Aorta (tissue), 5 donors: ENCODE measurements around the gene CADM1. TPM values are rescaled to one million over a fixed set of nuclear protein-coding genes. Genes with fewer than 3 reads are reported as not detected.

Experiments used
- ATAC-seq: fragments of 200-7000 bp; cut with Tn5 transposase; one replicate; pipeline ENCODE4 v1.9.1; 2022; ENCODE audit warnings: moderate library complexity; ENCODE audit not compliant: low FRiP score
- DNase-seq, 2 donors: peaks; one replicate each; pipeline ENCODE4 v3.0.0-alpha.2; 2020
- H3K27ac ChIP-seq, 2 donors: one replicate each; pipeline ENCODE4 v1.5.1; 2013; ENCODE audit warnings: low read length in 2 of 2, mild to moderate bottlenecking in 2 of 2, moderate library complexity in 2 of 2, control low read depth in 1 of 2, inconsistent platforms in 1 of 2, low read depth in 1 of 2
- H3K27me3 ChIP-seq, 2 donors: one replicate each; pipeline ENCODE4 v1.6.1; 2013; ENCODE audit warnings: control low read depth in 1 of 2, low read length in 1 of 2, mild to moderate bottlenecking in 1 of 2, moderate library complexity in 1 of 2; ENCODE audit not compliant: insufficient read depth in 2 of 2, control insufficient read depth in 1 of 2
- H3K36me3 ChIP-seq, 2 donors: one replicate each; pipeline ENCODE4 v1.6.1; 2013; ENCODE audit warnings: control low read depth in 1 of 2, low read length in 1 of 2, mild to moderate bottlenecking in 1 of 2; ENCODE audit not compliant: insufficient read depth in 2 of 2, control insufficient read depth in 1 of 2
- H3K4me1 ChIP-seq, 2 donors: one replicate each; pipeline ENCODE4 v1.6.1; 2013; ENCODE audit warnings: low read length in 2 of 2, control low read depth in 1 of 2, mild to moderate bottlenecking in 1 of 2, moderate library complexity in 1 of 2; ENCODE audit not compliant: insufficient read depth in 2 of 2, control insufficient read depth in 1 of 2
- H3K4me3 ChIP-seq, 2 donors: one replicate each; pipeline ENCODE4 v1.5.1; 2013; ENCODE audit warnings: low read length in 2 of 2, control low read depth in 1 of 2, mild to moderate bottlenecking in 1 of 2
- H3K9me3 ChIP-seq: one replicate; pipeline ENCODE4 v1.6.1; 2013; ENCODE audit warnings: mild to moderate bottlenecking, low read length; ENCODE audit not compliant: control insufficient read depth
- WGBS, 2 donors: extraction: QIAGEN DNeasy Blood & Tissue Kit; methylation state at CpG; one replicate each; pipeline ENCODE4 v1.1.7; 2013; 5-methylcytosine and 5-hydroxymethylcytosine counted together
- intact Hi-C, 2 donors: fragments of 100-400 bp; cut with DNase I; formaldehyde crosslinking; loops; one replicate each; pipeline versions ENCODE4 v1.14.2 to v1.15.0; 2022
- polyA plus RNA-seq, 2 donors: library from polyadenylated mRNA; stranded (reverse); fragments of 200-250 nt; gene quantifications; one replicate each; pipeline ENCODE4 v1.2.3, GENCODE V29; 2013
- total RNA-seq, 2 donors: library from RNA; stranded (reverse); fragmentation: NEBNext Ultra II Directional; extraction: Animal tissue kit (Norgen Biotek cat#: 25700); gene quantifications; one replicate each; pipeline ENCODE4 v1.2.1, GENCODE V29; 2021
- donor health status: healthy with polysubstance abuse.
- donor health status: Bipolar disorder and iron deficiency.
- donor health status: DM: no; HTN: no; CAD: no.
- donor health status: DM: no; HTN: no; CAD: no.
- donor health status: DM: yes; HTN: yes; CAD: no.

Gene CADM1
- total and polyA plus RNA-seq, 4 donors, result 0.26 to 9.8 (median 5.7) TPM

DNA sequence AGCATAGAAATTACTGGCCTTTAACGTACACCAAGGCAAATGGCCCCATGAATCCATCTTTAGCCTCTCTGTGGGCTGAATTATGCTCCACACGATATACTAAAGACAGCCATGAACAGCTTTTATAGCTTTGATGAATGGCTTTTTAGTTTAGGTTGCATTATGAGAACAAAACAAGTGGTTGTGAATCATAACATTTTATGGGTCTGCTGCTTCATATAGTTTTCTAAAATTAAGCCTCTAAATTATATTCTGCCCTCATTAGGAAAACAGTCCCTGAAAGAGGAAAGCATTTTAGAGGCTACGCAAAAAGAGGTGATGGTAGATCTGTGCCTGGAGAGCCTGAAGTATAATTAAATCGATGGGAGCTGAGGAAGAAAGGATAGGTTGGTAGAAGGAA, 221.3 kb downstream of the CADM1 start:
- ATAC-seq (no peak), DNase-seq (no peak)
- 81 to 92% methylated on average over 4 of the region's 4 CpGs for WGBS, 2 donors
- H3K4me3 ChIP-seq, result no peak overlapping the region
- no peak overlapping the region for H3K27ac ChIP-seq
- no peaks in the 10 kb centered on the region for H3K4me1 ChIP-seq
- H3K27me3 ChIP-seq, result peaks cover 0 to 4% of the 10 kb centered on the region in 2 donors
- H3K9me3 ChIP-seq, result no peaks in the 10 kb centered on the region
- intact Hi-C loops, result no loop called here
- no peaks in the 10 kb centered on the region for H3K36me3 ChIP-seq

DNA sequence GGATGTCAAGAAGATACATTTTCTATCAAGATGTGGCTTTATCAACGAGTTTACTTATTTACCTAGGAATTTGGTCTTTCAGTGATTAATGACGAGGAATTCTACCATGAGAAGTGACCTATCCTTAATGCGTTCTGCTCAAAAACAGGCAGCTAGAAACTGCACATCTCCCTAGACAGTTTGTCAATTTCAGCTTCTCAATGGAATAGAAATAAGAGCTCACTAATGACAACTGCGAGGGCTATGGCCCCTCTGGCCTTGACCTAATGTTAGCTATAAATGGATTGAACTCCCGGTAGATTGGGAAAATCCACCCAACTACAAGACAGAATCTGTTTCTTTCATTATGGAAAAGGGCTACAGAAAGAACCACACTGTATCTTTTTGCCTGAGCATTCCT, 223.4 kb downstream of the CADM1 start:
- no peaks in the 10 kb centered on the region for H3K4me1 ChIP-seq
- intact Hi-C loops, result no loop called here
- H3K27ac ChIP-seq, result no peak overlapping the region
- H3K4me3 ChIP-seq, result no peak overlapping the region
- WGBS, 2 donors, result 45 to 57% methylated on average over 5 of the region's 5 CpGs
- no peak for DNase-seq
- ATAC-seq, result no peak
- H3K9me3 ChIP-seq, result no peaks in the 10 kb centered on the region
- H3K36me3 ChIP-seq, result no peaks in the 10 kb centered on the region
- peaks cover 0 to 4% of the 10 kb centered on the region in 2 donors for H3K27me3 ChIP-seq

DNA sequence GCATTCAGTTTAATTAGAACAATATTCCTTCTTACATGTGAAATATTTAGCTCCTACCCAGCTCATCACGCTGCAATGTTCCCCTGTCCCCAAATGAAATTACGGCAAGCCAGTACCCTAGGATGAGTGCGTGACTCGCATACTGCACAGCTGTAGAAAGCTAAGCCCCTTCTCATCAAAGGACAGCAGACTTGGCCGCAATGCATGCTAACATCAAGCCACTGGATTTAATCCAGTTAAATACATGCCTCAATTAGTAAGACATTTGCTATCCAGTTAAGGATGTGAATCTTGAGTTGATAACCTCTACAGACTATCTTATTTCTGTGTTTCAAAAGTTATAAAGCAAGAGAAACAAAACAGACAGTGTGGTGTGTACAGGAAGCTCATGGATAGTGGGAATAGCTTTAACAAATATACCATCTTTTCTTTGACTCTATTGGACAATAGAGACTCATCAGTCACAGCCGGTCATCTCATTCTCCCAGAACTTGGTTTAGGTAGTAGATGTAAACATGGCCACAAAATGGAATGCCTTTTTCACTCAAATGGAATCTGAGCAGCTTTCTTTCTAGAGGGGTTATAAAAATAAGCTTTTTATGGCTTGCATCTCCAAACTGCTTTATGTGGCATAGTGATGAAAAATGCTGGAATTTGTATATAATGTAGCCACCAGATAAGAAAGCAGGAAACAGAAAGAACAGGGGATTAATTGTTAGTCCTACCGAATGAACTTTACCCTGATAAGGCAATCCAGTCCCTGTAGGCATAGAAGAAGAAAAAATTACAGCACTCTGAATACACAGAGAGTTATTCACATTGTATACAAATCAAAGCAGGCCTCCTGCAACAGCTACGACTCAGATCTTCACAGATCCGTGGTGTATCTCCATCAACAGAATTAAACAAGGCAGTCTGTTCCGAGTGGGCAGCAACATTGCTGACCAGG, 224.1 kb downstream of the CADM1 start:
- H3K9me3 ChIP-seq, result no peaks in the 10 kb centered on the region
- DNase-seq (no peak), ATAC-seq (no peak)
- no peak overlapping the region for H3K4me3 ChIP-seq
- H3K36me3 ChIP-seq, result no peaks in the 10 kb centered on the region
- H3K27ac ChIP-seq, result no peak overlapping the region
- H3K4me1 ChIP-seq, result no peaks in the 10 kb centered on the region
- H3K27me3 ChIP-seq, result peaks cover 0 to 4% of the 10 kb centered on the region in 2 donors
- WGBS, 2 donors, result 58 to 67% methylated on average over 10 of the region's 10 CpGs
- intact Hi-C loops, result no loop called here

DNA sequence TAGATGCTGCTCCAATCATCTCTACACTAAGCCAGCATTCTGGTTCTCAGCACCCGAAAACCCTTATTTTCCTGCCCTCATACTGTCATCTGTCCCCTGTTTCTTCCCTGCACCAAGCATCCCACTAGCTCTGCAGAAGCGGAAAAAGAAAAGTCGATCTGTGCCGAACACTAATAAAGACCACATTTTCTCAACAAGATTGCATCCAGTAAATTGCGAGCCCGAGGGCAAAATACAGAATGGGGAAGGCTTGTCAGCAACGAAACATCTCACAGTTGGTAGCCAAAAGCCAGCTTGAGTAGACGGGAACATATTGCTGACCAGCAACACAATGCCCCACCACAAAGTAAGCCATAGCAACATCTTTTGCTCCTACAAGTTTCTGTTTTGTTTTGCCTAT, 227.4 kb downstream of the CADM1 start:
- H3K4me1 ChIP-seq, result no peaks in the 10 kb centered on the region
- H3K9me3 ChIP-seq, result no peaks in the 10 kb centered on the region
- H3K4me3 ChIP-seq, result no peak overlapping the region
- no peaks in the 10 kb centered on the region for H3K36me3 ChIP-seq
- DNase-seq, result no peak
- H3K27ac ChIP-seq, result no peak overlapping the region
- peaks cover 0 to 4% of the 10 kb centered on the region in 2 donors for H3K27me3 ChIP-seq
- ATAC-seq, result no peak
- intact Hi-C loops, result no loop called here
- WGBS, 2 donors, result 76 to 80% methylated on average over 8 of the region's 8 CpGs

GRCh38 chr11:115276191-115276590, 228.0 kb downstream of the CADM1 start:
- Histone ChIP-seq H3K27ac (no peak overlapping the region), H3K36me3 (no peaks in the 10 kb centered on the region), H3K4me3 (no peak overlapping the region), H3K27me3 (peaks cover 0 to 4% of the 10 kb centered on the region in 2 donors), H3K4me1 (no peaks in the 10 kb centered on the region), H3K9me3 (no peaks in the 10 kb centered on the region)
- no peak for ATAC-seq
- DNase-seq, result no peak
- intact Hi-C loops, result no loop called here
- WGBS, 2 donors, result 49 to 67% methylated on average over 4 of the region's 4 CpGs

DNA sequence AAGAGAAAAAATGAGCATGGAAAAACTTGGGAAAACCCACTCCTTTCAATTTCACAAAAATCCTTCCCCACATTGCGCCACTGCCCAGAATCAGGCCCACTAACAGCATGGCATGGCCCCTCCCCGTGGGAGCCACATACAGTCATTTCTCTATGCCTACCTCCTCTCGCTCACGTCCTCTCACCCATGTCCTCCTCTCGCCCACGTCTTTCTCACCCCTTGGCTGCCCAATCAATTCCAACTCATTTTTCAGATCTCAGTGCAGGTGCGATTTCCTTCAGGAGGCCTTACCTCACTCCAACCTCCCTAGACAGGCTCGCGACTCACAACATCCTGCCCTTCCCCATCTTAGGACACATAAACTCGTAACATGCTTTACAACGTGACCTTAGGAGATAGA, 229.2 kb downstream of the CADM1 start:
- ATAC-seq, result no peak
- H3K27me3 ChIP-seq, result no peaks in the 10 kb centered on the region
- no peak overlapping the region for H3K4me3 ChIP-seq
- H3K27ac ChIP-seq, result no peak overlapping the region
- H3K36me3 ChIP-seq, result no peaks in the 10 kb centered on the region
- no peak for DNase-seq
- no peaks in the 10 kb centered on the region for H3K4me1 ChIP-seq
- no peaks in the 10 kb centered on the region for H3K9me3 ChIP-seq
- intact Hi-C loops, result no loop called here
- WGBS, 2 donors, result 94% methylated on average over 11 of the region's 11 CpGs

DNA sequence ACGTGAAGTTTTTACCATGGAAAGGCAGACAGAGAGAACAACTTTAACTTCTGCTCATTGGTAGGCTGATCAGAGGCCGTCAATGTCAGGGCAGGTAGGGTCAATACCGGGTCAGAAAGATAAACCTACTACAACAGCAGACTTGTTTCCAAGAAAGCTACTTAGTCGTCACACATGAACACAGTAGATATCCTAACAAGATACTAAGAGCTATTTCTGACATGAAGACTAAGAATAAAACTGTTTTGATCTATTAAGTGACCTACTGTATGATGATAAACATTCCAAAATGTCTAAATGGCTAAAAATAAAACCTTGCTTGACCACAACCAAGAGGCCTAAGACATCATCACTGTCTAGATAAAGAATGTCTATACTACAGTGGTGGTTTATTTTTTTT, 231.3 kb downstream of the CADM1 start:
- no peak overlapping the region for H3K4me3 ChIP-seq
- H3K36me3 ChIP-seq, result no peaks in the 10 kb centered on the region
- intact Hi-C loops, result no loop called here
- no peaks in the 10 kb centered on the region for H3K9me3 ChIP-seq
- no peaks in the 10 kb centered on the region for H3K4me1 ChIP-seq
- DNase-seq, result no peak
- no peaks in the 10 kb centered on the region for H3K27me3 ChIP-seq
- no peak for ATAC-seq
- H3K27ac ChIP-seq, result no peak overlapping the region
- 71% methylated on average over 4 of the region's 4 CpGs for WGBS, 2 donors

GRCh38 chr11:115271643-115272042, 232.6 kb downstream of the CADM1 start:
- Histone ChIP-seq H3K4me1 (no peaks in the 10 kb centered on the region), H3K27ac (no peak overlapping the region), H3K36me3 (no peaks in the 10 kb centered on the region), H3K4me3 (no peak overlapping the region), H3K27me3 (no peaks in the 10 kb centered on the region), H3K9me3 (no peaks in the 10 kb centered on the region)
- ATAC-seq, result no peak
- intact Hi-C loops, result no loop called here
- no peak for DNase-seq
